ENCODE measurements around the gene CCN2.

The CCN2 gene

DNA sequence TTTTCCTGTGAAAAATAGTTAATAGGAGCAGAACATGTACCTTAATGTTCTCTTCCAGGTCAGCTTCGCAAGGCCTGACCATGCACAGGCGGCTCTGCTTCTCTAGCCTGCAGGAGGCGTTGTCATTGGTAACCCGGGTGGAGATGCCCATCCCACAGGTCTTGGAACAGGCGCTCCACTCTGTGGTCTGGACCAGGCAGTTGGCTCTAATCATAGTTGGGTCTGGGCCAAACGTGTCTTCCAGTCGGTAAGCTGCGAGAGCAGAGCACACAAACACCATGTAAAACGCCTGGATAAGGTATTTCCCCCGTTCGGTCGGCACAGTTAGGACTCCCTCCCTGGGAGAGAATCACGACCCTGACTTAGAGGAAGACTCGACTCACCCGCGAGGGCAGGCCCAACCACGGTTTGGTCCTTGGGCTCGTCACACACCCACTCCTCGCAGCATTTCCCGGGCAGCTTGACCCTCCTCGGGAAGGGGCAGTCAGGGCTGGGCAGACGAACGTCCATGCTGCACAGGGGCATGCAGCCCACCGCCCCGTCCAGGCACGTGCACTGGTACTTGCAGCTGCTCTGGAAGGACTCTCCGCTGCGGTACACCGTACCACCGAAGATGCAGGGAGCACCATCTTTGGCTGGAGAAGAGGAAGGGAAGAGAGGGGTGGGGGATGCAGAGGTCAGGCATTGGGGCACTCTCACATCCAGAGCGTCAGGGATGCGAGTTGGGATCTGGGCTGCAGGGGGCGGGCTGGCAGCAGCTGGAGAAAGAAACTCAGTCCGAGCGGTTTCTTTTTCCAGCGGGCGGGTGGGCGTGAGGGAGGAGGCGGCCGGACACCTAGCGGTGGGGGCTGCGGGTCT lies 1.0 kb downstream of the CCN2 start:
- Histone ChIP-seq H3K9ac (ENCODE audit: low read length) (no peak overlapping the region), H3K79me2 (ENCODE audit: low read length) (no peaks in the 10 kb centered on the region), H3K9me3 (ENCODE audit: insufficient read depth, low read length) (no peaks in the 10 kb centered on the region), H3K36me3 (replicated peaks; ENCODE audit: low read depth, low read length) (no peaks in the 10 kb centered on the region), H3K27ac (ENCODE audit: low read length) (no peak overlapping the region), H3K4me1 (ENCODE audit: low read length) (no peaks in the 10 kb centered on the region), H2AFZ (ENCODE audit: low read depth, low read length) (no peak overlapping the region), H3K4me2 (ENCODE audit: low read length) (no peak overlapping the region), H3K27me3 (ENCODE audit: low read depth, low read length) (no peaks in the 10 kb centered on the region), H4K20me1 (ENCODE audit: insufficient read depth, low read length) (no peaks in the 10 kb centered on the region), H3K4me3 (ENCODE audit: low read length) (no peak overlapping the region)
- TF ChIP-seq, protein P1, sequence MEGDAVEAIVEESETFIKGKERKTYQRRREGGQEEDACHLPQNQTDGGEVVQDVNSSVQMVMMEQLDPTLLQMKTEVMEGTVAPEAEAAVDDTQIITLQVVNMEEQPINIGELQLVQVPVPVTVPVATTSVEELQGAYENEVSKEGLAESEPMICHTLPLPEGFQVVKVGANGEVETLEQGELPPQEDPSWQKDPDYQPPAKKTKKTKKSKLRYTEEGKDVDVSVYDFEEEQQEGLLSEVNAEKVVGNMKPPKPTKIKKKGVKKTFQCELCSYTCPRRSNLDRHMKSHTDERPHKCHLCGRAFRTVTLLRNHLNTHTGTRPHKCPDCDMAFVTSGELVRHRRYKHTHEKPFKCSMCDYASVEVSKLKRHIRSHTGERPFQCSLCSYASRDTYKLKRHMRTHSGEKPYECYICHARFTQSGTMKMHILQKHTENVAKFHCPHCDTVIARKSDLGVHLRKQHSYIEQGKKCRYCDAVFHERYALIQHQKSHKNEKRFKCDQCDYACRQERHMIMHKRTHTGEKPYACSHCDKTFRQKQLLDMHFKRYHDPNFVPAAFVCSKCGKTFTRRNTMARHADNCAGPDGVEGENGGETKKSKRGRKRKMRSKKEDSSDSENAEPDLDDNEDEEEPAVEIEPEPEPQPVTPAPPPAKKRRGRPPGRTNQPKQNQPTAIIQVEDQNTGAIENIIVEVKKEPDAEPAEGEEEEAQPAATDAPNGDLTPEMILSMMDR (IDR thresholded peaks at IDR 0.05; ENCODE audit: low read depth, low read length): no peak
- no peak for TF ChIP-seq EZH2phosphoT487 (IDR thresholded peaks at IDR 0.05; ENCODE audit: low read depth)

DNA sequence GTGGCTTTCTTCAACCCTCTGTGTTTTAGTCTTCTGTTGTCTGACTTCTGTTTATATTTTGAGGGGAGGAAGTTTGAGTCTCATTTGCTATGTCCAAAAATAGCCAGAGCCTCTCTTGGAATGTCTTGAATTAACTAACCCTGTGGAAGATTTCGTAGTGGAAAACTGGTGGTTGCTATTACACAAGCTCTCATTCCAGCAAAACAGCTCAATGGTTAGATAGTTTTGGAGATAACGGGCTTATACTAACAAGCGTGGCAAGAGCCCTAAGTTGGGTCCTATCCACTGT lies 1.6 kb downstream of the CCN2 start:
- no peaks in the 10 kb centered on the region for H3K79me2 ChIP-seq (ENCODE audit: low read length)
- no peak overlapping the region for H3K27ac ChIP-seq (ENCODE audit: low read length)
- no peaks in the 10 kb centered on the region for H3K9me3 ChIP-seq (ENCODE audit: insufficient read depth, low read length)
- H3K27me3 ChIP-seq (ENCODE audit: low read depth, low read length): no peaks in the 10 kb centered on the region
- no peak overlapping the region for H3K9ac ChIP-seq (ENCODE audit: low read length)
- TF ChIP-seq, protein P1 (IDR thresholded peaks at IDR 0.05; ENCODE audit: low read depth, low read length): no peak
- no peak for TF ChIP-seq EZH2phosphoT487 (IDR thresholded peaks at IDR 0.05; ENCODE audit: low read depth)
- H3K36me3 ChIP-seq (replicated peaks; ENCODE audit: low read depth, low read length): no peaks in the 10 kb centered on the region
- no peaks in the 10 kb centered on the region for H4K20me1 ChIP-seq (ENCODE audit: insufficient read depth, low read length)
- H3K4me3 ChIP-seq (ENCODE audit: low read length): no peak overlapping the region
- no peak overlapping the region for H2AFZ ChIP-seq (ENCODE audit: low read depth, low read length)
- H3K4me1 ChIP-seq (ENCODE audit: low read length): no peaks in the 10 kb centered on the region
- no peak overlapping the region for H3K4me2 ChIP-seq (ENCODE audit: low read length)

DNA sequence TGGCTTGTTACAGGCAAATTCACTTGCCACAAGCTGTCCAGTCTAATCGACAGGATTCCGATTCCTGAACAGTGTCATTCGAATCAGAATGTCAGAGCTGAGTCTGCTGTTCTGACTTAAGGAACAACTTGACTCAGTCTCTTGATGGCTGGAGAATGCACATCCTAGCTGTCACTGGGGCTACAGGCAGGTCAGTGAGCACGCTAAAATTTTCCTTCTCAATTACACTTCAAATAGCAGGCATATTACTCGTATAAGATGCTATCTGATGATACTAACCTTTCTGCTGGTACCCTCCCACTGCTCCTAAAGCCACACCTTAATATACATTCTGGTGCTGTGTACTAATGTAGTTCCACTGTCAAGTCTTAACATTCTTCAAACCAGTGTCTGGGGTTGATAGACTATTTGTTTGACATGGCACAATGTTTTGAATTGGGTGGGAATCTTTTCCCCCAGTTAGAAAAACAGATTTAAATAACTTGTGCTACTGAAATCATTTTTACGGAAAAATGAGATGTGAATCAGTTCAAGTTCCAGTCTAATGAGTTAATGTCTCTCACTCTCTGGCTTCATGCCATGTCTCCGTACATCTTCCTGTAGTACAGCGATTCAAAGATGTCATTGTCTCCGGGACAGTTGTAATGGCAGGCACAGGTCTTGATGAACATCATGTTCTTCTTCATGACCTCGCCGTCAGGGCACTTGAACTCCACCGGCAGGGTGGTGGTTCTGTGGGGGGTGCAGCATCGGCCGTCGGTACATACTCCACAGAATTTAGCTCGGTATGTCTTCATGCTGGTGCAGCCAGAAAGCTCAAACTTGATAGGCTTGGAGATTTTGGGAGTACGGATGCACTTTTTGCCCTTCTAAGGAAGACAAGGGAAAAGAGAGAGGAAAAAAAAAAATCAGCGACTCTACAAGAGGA lies 2.2 kb downstream of the CCN2 start:
- no peak overlapping the region for H3K4me2 ChIP-seq (ENCODE audit: low read length)

More for the DNA sequence above, 2.2 kb downstream of the CCN2 start:
- Histone ChIP-seq H3K27ac (ENCODE audit: low read length) (no peak overlapping the region), H3K9me3 (ENCODE audit: insufficient read depth, low read length) (no peaks in the 10 kb centered on the region), H4K20me1 (ENCODE audit: insufficient read depth, low read length) (no peaks in the 10 kb centered on the region), H3K9ac (ENCODE audit: low read length) (no peak overlapping the region), H3K36me3 (replicated peaks; ENCODE audit: low read depth, low read length) (no peaks in the 10 kb centered on the region), H2AFZ (ENCODE audit: low read depth, low read length) (no peak overlapping the region), H3K4me3 (ENCODE audit: low read length) (no peak overlapping the region), H3K27me3 (ENCODE audit: low read depth, low read length) (no peaks in the 10 kb centered on the region), H3K4me1 (ENCODE audit: low read length) (no peaks in the 10 kb centered on the region), H3K79me2 (ENCODE audit: low read length) (no peaks in the 10 kb centered on the region)
- TF ChIP-seq EZH2phosphoT487 (IDR thresholded peaks at IDR 0.05; ENCODE audit: low read depth): no peak
- TF ChIP-seq, protein P1 (IDR thresholded peaks at IDR 0.05; ENCODE audit: low read depth, low read length): no peak
